Fibroblast of pulmonary artery (primary cell): Measurements from ENCODE around the gene EFCC1.

Experiments
- DNase-seq: peaks from one replicate; pipeline ENCODE4 v3.0.0-alpha.2; 2010; ENCODE audit warnings: low read depth
- H3K4me3 ChIP-seq: replicated peaks from 2 replicates; pipeline ENCODE4 v1.5.1; 2011; ENCODE audit warnings: low read depth, mild to moderate bottlenecking, control low read depth, low read length, moderate library complexity
- CTCF ChIP-seq: IDR thresholded peaks from 2 replicates; pipeline ENCODE4 v1.5.1; 2011; ENCODE audit warnings: mild to moderate bottlenecking, control low read depth, low read length, inconsistent platforms; ENCODE audit errors: missing control alignments

Gene EFCC1

DNA sequence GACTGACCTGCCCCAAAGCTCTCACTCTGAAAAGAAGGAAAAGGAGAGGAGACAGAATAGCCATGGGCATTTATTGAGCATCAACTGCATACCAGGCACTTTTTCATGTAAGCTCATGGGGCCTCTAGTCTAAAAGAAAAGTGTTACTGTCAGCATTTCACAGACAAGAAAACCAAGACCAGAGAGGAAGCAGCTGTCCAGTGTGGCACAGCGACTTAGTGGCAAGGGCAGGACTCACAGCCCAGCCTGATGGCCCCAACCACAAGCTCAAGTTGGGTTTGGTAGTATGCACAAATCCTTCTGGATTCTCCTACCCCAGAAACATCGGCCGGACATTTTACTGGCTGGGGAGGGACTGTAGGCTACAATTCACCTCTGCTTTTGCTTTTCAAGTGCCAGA is 5.8 kb downstream of the EFCC1 start:
- no peak overlapping the region for H3K4me3 ChIP-seq

DNA sequence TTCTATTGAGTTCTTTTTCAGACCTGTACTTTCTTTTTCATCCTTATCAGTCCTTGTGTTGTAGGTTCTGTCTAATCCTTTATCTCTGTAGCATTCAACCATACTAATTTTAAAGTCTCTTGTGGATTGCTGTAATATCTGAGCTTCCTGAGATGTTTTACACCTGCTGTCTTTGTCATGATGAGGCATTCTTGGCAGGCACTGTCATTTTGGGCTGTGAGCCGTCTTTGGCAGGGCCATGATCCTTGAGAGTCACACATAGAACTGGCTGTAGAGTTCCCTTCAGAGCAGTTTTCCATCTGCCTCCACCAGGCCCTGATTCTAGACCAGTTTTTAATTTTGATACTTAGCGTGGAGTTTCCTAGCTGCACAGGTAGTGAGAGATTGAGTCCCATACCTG is 6.7 kb downstream of the EFCC1 start:
- no peak overlapping the region for H3K4me3 ChIP-seq
- no peak for TF ChIP-seq CTCF
- no peak for DNase-seq

More for the DNA sequence above, 5.8 kb downstream of the EFCC1 start:
- no peak for TF ChIP-seq CTCF
- no peak for DNase-seq

- H3K4me3 ChIP-seq, result no peak overlapping the region
- no peak for TF ChIP-seq CTCF
- no peak for DNase-seq
These were observed 8.2 kb downstream of the EFCC1 start for GRCh38 chr3:129009266-129009665.

DNA sequence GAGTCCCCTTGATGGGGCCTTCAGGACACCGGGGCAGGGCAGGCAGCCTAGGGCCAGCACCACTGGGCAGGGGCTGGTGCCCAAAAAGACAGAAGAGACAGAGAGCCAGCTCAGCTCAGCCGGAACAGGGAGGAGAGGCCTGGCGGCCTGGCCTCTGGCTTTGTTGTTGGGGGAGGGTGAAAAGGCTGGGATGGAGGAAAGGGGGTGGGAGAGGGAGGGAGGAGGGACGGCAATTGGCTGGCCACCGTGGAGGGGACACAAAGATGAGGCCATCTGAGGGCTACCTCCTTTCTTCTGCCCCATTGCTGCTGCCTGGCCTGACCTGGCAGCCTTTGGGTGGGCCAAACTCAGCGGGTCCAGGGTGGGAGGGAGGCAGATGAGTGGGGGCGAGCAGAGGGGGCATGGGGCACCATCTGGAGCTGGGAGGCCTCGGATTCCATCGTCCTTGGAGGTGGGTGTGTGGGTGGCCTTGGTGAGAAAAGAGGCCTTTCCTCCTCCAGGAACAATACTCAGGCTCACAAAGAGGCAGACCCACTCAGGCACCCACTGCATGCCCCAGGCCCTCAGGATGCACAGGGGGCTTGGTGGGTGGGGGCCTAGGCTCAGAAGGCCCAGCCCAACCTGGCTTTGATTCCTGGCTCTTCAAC is 9.3 kb downstream of the EFCC1 start:
- TF ChIP-seq CTCF, result no peak
- H3K4me3 ChIP-seq, result no peak overlapping the region
- DNase-seq, result no peak

DNA sequence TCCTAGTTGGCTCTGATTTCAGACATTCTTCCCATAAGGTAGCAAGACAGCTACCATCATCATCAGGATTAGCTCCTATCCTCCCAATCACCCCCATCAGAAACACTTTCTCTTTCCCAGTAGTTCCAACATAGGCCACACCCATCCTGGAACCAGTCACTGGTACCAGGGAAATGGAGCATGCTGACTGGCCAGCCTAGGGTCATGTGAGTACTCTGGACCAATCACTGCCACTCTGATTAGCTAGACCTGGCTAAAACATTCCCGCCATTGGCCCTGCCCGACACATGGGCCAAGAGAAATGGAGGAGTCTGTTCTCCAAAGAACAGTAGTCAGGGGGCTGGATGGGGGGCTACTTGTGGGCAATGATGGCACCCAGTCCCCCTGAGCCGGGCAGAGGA is 12.4 kb downstream of the EFCC1 start:
- DNase-seq, result no peak
- TF ChIP-seq CTCF, result no peak
- H3K4me3 ChIP-seq, result no peak overlapping the region

GRCh38 chr3:129014148-129014547 is 13.0 kb downstream of the EFCC1 start:
- DNase-seq, result no peak
- no peak overlapping the region for H3K4me3 ChIP-seq
- TF ChIP-seq CTCF, result no peak

DNA sequence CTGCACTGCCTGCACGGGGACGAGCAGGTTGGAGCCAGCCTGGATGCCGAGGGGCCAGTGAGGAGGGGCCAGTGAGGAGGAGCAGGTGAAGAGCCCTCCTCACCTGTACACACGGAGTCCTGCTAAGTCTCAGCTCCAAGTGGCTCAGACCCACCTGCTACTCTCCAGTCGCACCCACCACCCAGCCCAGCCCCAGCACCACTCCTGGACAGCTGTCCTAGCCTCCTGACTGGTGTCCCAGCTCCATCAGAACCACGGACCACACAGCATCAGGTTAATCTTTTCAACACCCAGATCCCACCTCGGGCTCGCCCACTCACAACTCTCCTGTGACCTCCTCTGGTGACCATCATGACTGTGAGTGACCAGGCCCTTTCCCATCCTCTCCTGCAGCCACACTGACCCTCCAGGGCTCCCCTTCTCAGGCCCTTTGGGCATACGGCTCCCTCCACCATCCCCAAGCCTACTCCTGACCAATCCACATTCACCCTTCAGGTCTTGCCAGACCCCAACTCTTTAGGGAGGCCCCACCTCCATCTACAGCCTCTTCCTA is 13.8 kb downstream of the EFCC1 start:
- DNase-seq, result no peak
- no peak for TF ChIP-seq CTCF
- no peak overlapping the region for H3K4me3 ChIP-seq
